Activated CD4-positive, alpha-beta T cell treated with anti-CD3 and anti-CD28 coated beads, Interleukin-2, amount 50 U/mL, for 24 hours (primary cell): ENCODE results near the gene CSDE1.
A peak's percentile ranks its signal among the peaks of the same experiment; 100 is the strongest.

ENCODE experiments used
- DNase-seq, 2 donors: peaks; one replicate each; pipeline ENCODE4 v3.0.0-alpha.2; 2020; ENCODE audit warnings: low read depth in 1 of 2, low spot score in 1 of 2

CSDE1 gene

DNA sequence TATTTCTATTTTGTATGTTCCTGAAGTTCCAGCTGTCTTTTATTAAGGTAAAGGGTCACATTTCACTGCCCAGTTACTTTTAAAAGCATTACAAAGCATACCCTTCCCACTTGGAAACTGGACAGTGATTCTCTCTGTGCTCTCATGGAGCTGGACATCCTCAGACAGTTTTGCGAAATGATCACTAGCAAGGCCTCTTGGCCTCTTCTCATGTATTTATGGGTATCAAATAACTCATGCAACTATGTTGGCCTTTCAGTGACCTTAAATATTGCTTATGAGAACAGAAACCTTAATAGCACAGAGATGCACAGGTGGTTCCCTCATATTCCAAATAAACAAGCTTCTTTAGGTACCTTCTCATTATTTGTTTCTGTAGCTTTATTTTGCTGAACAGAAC lies 54.5 kb downstream of the CSDE1 start:
- DNase-seq, result no peak

DNA sequence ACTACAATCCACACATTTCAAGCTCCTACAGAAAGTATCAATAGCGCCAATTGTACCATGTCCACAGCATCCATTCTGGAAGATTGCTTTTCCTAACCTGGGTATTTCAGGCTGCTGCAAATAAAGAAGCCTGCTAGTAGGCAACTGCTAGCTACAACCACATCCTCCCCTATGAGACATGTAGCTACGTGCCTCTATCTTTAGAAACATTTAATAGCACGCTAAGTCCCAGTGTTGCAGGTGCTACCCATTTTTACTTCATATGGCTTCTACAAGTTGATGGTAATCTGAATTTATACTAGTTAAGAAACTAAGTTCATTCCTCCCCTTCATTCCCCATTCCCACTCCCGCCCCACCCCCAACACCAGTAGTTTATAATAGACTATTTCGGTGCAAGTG lies 55.0 kb downstream of the CSDE1 start:
- DNase-seq, result no peak

DNA sequence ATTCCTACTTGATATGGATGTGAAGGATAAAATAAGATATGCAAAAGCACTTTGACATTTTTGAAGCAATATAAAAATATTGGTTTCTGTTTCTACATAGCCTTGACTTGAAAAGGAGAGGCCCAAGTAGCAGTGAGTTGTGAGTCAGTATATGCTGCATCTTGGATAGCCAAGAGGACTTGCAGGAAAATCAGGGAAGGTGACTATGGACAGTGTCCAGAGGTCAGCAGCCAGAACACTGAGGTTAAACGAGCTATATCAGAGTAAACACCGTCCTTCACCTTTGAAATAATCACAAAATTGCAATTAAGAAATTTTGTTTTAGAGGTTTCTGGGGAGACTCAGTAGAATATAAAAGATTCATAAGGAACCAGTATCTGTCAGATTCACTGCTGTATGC lies 55.9 kb downstream of the CSDE1 start:
- no peak for DNase-seq

DNA sequence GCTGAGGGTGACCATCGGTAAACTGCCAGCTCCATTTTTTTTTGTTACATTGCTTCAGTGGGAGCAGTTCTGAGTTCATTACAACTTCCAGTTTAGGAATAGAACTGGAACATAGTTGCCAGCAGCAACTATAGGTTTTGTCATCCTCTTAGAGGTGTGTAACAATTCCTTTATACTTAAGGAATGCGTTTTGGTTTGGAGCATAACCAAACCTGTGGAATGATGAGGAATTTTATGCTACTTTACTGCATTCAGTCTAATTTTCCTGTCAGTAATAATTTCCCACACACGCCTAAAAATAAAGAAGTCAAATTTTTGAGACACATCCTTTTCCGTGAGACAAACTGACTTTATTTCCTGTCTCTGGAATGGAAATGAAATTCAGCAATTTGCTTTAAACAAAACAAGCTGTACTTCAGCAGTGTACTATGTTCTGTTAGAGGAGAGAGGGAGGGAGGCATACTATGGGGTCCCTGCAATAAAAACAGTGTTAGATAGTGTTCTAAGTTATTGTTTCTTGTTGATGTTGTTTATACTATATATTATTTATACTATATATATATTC lies 57.7 kb downstream of the CSDE1 start:
- DNase-seq, result no peak

DNA sequence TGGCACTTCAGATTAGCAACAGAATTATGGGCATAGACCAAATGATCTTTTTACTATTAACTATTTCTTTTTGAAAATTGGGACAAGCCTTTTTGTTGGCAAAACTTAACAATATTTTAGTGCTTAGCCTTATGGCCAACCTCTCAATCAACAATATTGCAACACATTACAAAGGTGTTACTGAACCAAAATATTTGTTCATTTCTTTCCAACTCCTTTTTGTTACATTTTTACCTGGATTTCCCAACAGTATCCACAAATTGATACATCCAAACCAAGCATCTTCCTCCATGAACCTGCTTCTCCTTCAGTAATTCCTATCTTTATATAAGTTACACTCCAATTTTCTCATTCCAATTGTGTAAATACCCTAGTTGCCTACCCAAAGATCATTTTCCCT lies 61.0 kb downstream of the CSDE1 start:
- DNase-seq, result no peak

DNA sequence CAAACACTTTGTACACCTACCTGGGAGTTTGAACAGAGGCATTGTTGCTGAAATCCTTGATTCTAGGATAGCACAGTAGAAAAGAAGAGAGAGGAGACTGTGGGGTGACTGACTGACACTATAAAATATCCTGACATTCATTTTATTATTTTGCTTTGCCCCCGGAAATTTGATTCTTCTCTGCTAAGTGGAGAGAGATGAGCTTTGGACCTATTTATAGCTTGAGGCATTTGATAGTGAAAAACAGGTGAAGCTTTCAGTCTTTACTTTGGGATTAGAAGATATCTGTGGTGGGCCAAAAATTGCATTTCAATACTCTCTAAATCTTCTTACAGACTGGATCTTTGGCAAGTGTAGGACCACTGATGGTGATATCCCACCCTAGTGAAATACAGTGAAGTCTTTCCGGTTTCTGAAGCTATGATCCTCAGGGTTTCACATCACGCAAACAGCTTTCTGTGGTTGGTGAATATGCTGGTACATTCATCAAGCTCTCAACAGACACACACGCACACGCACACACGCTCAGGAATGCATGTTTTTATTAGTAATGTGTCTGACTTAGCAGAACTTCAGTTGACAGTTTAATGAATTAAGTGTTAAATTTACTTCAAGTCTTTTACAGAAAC lies 62.2 kb downstream of the CSDE1 start, which contains the start of gene AMPD1:
Gene AMPD1, minus strand, starts transcription at position 117 of the 629 bp plus-strand sequence. Its CDS starts 75 bp downstream, at position 42.
- DNase-seq, result no peak

DNA sequence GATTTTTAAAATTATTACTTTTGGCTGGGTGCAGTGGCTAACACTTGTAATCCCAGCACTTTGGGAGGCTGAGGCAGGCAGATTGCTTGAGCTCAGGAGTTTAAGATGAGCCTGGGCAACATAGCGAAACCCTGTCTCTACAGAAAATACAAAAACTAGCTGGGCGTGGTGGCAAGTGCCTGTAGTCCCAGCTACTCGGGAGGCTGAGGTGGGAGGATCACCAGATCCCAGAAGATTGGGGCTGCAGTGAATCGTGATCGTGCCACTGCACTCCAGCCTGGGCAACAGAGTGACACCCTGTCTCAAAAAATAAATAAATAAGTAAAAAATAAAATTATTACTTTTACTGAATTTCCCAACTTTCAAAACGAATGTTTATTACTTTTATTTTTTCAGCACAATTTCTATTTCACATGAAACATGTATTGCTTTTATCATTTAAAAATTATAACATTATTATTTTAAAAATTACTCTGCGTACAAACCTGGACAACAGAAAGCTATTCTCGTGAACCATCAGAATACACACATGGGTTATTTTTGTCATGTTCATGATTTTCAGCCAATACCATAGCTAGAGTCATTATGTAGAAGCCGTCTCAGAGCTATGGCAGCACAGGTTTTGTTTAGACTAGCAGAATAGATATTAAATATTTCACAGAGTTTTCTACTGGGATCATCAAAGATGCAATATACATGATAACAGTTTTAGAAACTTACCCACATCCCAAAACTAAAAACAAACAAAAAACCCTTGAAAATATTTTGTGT lies 63.1 kb downstream of the CSDE1 start:
- no peak for DNase-seq

DNA sequence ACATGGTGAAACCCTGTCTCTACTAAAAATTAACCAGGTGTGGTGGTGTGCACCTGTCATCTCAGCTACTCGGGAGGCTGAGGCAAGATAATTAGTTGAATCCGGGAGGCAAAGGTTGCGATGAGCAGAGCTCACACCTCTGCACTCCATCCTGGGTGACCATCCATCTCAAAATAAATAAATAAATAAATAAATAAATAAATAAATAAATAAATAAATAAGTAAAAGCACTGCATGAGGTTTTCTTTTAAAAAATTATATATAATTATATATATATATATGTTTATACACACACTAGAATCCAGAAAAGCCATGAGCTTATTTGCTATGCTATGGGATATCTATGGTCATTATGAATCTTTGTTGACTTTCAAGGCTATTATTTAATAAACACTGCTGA lies 64.8 kb downstream of the CSDE1 start:
- no peak for DNase-seq

DNA sequence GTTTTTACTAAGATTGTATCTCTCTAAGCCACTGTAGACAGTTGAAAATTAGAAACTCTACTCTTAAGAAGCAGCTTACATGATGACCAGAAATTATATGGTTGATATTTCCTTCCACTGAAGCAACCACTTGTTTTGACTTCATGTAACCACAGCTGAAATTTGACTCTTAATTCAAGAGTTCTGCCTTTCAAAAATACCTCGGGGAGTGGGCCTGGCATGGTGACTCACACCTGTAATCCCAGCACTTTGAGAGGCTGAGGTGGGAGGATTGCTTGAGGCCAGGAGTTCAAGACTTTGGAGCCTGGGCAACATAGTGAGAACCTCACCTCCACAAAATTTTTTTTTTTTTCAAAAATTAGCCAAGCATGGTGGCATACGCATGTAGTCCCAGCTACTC lies 66.7 kb downstream of the CSDE1 start:
- DNase-seq, result no peak

DNA sequence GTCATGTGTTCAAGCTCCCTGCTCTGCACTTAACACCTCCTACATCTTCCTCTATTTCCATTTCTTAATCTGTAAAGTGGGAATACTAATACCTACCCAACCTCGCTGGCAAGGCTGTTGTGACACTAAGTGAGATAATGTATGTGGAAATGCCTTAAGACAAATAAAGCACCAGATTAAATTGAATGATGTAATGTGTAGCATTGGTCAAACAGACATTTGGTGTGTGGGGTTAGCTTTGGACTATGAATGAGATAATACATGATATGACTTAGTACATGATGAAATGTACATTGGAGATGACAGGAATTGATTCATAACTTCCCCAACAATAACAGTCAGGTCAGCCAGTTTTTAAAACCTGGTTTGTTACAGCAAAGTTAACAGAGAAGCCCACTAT lies 67.6 kb downstream of the CSDE1 start:
- DNase-seq, result no peak

DNA sequence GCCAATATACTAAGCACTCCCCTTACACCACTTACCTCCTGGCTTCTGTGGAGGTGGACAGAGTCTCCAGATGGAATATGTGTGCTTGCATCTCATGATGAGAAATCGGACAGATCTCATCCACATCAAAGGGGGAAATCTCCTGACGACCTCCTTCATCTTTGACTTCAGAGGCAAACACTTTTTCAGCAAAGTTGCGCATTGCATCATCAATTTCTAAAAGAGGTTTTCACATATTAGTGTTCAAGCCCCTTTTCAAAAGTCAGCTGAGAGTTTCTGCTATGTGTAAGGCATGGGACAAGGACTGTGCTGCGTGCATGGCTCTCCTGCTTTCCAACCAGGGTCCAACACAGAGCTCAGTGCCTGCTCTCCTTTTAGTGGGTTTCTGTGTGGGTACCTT lies 69.3 kb downstream of the CSDE1 start:
- no peak for DNase-seq

DNA sequence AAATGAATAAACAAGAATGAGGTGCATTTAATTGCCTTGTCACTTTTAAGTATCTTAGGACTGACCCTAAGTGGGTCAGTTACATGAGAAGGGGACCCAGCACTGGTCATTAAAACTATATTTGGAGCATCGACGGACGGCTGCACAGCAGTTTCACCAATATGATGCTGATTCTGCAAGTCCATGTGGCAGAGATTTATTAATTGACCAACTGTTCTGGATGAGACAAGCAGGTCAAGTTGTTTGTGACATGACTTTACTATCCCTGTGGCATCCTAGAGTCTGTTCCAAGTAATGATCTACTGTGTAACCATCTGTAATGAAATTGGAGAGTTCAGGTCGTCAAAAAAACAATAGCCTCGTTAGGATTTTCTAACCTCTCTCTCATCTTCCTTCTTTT lies 71.9 kb downstream of the CSDE1 start:
- DNase-seq, result no peak

DNA sequence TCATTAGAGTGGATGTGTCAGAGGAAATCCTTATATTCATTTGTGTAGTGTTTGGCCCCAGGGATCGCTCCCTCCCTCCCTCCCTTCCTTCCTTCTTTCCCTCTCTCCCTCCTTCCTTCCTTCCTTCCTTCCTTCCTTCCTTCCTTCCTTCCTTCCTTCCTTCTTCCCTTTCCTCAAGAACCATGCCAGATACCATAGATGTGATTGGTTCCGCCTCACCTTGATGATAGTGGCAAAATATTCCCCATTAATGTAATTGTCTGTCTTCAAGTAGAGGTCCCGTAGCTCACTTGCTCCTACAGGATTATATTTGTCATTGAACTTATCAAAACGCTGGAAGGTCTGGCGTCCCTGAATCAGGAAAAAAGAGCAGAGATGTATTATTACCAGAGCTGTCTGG lies 80.1 kb downstream of the CSDE1 start:
- DNase-seq, result no peak

DNA sequence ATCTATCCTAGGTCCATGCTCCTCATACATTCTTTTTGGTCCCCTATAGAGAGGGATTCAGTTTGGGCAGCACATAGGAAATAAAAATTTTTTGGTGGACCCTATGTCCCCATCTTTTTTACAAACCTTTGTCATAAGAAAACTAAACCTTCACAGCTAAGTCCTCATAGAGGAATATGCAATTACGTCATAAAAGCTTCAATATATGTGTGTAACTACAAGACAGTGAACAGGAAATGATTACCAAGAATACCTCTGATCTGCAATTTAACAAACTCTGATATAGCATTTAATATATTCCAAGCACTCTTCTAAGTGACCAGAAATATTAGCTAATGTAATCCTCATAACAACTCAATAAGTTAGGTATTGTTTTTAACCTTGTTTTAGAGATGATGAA lies 81.7 kb downstream of the CSDE1 start:
- no peak for DNase-seq

DNA sequence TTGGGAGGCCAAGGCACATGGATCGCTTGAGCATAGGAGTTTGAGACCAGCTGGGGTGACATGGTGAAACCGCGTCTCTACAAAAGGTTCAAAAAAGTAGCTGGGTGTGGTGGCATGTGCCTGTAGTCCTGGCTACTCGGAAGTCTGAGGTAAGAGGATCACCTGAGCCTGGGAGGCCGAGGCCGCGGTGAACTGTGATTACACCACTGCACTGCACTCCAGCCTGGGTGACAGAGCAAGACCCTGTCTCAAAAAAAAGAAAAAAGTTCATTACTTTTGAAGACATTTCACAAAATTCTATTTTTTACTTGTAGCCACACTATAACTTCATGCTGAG lies 85.9 kb downstream of the CSDE1 start:
- no peak for DNase-seq

DNA sequence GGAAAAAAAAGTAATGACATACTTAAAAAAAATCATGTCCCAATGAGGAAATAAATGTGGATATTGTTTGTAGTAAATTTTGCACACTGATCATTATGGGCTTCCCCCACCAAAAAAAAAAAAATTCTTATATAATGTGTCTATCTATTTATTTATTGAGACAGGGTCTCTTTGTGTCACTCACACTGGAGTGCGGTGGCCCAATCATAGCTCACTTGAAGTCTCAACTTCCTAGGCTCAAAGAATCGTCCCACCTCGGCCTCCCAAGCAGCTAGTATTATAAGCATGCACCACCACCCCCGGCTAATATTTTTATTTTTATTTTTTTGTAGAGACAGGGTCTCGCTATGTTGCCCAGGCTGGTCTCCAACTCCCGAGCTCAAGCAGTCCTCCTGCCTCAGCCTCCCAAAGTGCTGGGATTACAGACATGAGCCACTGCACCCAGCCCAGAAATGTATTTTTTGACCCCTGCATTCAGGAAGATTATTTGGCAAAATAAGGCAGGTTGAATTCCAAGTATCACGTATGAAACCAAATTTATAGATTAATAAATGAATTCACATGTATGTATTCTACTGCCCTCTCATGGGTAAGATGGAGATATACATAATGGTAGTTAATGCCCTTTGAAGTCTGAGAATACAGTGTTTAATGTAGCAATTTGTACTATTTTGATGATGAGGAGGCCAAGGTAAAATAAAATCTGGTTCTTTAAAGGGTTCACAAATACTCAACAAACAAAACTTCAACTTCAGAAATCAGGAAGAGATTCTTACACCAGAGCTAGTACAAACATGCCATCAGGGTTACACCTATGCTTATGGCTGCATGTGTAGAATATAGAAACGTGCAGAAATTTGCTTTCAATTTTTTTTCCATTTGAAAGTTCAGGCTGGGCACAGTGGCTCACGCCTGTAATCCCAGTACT lies 86.5 kb downstream of the CSDE1 start:
- DNase-seq, result no peak

DNA sequence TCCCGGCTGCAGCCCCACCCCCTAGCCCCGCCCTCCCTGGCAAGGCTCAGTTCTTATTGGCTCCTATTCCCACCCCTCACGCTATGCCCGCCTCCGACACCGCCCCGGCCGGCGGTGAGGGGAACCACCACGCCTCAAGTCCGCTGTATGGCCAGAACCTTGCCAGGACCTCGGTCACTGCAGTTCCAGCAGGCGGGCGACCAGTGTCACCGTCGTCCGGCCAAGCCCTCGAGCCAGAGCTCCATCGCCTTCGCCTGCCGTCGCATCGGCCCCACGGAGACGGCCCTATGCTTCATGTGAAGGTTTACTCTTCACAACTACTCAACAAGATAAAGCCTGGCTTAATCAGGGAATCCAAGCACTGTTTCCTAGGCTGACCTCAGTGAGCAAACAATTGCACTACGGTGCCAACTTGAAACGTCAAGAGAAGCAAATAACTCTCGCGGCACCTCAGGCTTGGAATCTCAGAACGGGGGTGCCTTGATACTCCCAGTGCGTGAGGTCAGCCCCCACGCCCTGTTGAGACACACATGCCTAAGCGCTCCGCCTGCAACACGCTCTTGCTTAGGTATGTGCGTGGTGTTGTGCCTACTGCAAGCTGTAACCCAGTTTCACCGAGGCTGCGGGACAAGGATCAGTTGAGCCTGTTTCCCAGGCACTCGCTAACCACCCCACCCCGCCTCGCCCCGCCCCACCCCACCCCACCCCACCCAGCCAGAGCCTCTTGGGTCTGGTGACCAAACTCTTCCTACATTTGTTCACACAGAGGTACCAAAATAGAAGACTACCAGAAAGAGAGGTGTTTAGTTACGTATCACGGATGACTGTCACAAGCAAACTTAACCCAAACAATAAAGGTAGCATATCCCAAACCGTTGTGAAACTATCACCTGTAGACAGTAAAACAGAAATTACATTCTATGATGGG lies 87.4 kb downstream of the CSDE1 start:
- peak; percentile 72 to 79 for DNase-seq

DNA sequence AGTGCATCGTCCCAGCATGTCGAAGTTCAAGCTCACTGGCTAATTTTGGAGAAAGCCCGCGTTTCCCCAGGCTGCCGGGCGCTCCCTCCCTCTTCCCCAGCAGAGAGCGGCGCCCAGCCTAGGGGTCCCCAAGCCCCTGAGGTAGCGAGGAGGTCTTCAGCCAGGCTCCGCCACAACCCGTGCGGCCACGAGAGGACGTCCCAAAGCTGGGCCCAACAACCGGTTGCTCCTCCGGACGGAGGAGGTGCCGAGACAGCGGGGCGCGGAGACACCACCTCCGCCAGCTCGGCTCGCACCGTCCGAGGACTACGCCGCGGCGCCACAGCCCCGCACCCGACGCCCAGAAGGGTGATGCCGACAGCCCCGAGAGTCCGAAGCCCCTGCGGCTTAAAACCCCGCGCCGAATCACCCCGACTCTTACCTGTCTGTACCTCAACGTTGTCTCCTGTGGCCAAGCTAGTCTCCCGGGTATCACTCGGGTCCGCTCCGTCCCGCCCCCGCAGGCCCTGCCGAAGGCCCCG lies 88.2 kb downstream of the CSDE1 start, which contains the start of gene DENND2C:
Gene DENND2C, minus strand, starts transcription at position 488 of the 521 bp plus-strand sequence. CDS start 44,065 bp downstream, outside the sequence.
- DNase-seq, result no peak

DNA sequence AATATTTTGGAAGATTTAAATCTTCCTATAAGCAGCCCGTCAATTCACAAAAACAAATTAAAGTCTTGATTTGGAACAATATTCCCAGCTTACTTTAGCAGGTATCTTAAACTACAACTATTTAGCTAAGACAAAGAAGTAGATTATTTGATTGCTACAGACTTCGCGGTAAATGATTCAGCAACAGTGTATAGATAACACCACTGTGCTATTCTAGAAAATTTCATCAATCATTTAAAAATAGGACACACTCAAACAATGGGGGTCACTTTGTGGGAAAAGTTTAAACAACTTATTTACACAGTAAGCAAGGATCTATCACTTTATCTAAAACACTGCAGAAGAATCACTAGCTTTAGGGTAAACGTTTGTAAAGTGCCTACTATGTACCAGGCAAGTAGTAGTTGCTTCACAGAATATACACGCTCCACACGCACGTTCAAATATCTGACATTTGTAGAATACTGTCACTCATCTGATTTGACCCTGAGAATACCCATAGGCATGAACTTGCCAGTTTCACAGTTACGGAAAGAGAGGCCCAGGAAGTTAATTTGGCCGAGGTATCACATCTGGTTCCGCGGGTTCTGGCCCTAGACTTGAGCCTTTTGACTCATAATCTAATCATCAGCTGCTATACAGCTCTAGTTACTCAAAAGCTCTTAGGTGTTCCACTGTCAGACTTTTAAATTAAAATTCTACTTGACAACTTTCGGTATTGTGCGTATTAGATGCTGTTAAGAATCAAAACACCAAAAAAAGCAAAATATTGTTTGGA lies 88.8 kb downstream of the CSDE1 start:
- no peak for DNase-seq
